B cell (primary cell): ENCODE results near the gene NBL1.

Source experiments
- EZH2 ChIP-seq: IDR thresholded peaks from 2 replicates; pipeline ENCODE4 v1.6.1; 2012; ENCODE audit warnings: borderline replicate concordance, low read depth, mild to moderate bottlenecking, moderate library complexity, low read length; ENCODE audit not compliant: insufficient read depth, poor library complexity, severe bottlenecking
- TF ChIP-seq, protein P1 (sequence below): fragments of 200-600 bp; IDR thresholded peaks from one replicate; pipeline ENCODE4 v1.8.0; 2022; ENCODE audit warnings: antibody characterized with exemption, mild to moderate bottlenecking

DNA sequence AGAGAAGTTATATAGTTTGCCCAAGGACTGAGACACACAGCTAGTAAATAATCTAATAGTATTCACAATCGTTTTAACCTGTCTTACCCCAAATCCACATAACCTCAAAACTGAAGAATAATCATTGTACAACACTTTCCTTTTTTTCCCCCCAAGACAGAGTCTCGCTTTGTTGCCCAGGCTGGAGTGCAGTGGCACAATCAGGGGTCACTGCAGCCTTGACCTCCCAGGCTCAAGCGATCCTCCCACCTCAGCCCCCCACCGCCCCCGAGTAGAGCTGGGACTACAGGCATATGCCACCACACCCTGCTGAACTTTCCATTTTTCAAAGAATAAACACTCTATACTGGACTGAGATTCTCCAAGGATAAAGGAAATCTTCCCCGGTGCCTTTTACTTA, 28.7 kb upstream of the NBL1 start:
- TF ChIP-seq, protein P1, sequence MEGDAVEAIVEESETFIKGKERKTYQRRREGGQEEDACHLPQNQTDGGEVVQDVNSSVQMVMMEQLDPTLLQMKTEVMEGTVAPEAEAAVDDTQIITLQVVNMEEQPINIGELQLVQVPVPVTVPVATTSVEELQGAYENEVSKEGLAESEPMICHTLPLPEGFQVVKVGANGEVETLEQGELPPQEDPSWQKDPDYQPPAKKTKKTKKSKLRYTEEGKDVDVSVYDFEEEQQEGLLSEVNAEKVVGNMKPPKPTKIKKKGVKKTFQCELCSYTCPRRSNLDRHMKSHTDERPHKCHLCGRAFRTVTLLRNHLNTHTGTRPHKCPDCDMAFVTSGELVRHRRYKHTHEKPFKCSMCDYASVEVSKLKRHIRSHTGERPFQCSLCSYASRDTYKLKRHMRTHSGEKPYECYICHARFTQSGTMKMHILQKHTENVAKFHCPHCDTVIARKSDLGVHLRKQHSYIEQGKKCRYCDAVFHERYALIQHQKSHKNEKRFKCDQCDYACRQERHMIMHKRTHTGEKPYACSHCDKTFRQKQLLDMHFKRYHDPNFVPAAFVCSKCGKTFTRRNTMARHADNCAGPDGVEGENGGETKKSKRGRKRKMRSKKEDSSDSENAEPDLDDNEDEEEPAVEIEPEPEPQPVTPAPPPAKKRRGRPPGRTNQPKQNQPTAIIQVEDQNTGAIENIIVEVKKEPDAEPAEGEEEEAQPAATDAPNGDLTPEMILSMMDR = no peak
- TF ChIP-seq EZH2 = no peak
